GM12892 (cell line): ENCODE data around the gene TPRX2.
"Not testable (repeated sequence)": the region's sequence is repeated elsewhere in the genome, so short reads cannot be mapped to it uniquely, and the experiment has no call there.

ENCODE experiments used
- DNase-seq: peaks from one replicate; pipeline ENCODE4 v3.0.0; 2011; ENCODE audit not compliant: insufficient read length
- FAIRE-seq: peaks from 2 replicates; lab custom pipeline; 2011; peaks lifted over from hg19 to GRCh38; lab: Jason Lieb, UNC
- POLR2A ChIP-seq: IDR thresholded peaks from 2 replicates; pipeline ENCODE4 v1.6.1; 2011; ENCODE audit warnings: low read depth, low read length, control low read depth
- POLR2AphosphoS5 ChIP-seq: IDR thresholded peaks from 2 replicates; pipeline ENCODE4 v1.6.1; 2011; ENCODE audit warnings: low read depth, low read length, control low read depth
- TAF1 ChIP-seq: IDR thresholded peaks from 2 replicates; pipeline ENCODE4 v1.6.1; 2011; ENCODE audit warnings: low read depth, mild to moderate bottlenecking, control low read depth, low read length, borderline replicate concordance

TPRX2 gene

DNA sequence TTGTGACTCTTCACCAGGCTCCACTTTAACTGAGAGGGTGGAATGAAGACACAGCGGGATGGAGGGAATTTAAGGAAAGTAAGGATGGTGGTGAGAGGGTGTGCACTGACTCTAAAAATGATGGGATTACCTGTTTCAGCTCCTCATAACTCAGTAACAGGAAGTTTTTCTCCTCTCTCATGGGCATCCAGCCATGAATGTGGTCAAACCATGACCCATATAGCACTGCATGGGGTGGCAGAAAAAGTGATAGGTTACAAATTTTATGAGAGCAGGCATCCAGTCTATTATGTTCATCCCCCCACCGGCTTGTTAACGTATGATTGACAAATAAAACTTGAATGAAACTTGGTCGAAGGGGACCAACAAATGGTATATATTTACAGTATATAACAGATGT is 19.9 kb downstream of the TPRX2 start:
- no peak for FAIRE-seq
- TF ChIP-seq POLR2AphosphoS5 (no peak), TAF1 (no peak), POLR2A (no peak)
- DNase-seq, result no peak

DNA sequence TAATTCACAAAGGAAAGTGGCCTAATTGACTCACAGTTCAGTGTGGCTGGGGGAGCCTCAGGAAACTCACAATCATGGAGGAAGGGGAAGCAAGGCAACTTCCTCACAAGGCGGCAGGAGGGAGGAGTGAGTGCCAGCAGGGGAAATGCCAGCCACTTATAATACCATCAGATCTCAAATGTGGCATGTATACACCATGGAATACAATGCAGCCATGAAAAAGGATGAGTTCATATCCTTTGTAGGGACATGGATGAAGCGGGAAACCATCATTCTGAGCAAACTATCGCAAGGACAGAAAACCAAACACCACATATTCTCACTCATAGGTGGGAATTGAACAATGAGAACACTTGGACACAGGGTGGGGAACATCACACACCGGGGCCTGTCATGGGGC is 20.4 kb downstream of the TPRX2 start:
- DNase-seq, FAIRE-seq: not testable (repeated sequence)

DNA sequence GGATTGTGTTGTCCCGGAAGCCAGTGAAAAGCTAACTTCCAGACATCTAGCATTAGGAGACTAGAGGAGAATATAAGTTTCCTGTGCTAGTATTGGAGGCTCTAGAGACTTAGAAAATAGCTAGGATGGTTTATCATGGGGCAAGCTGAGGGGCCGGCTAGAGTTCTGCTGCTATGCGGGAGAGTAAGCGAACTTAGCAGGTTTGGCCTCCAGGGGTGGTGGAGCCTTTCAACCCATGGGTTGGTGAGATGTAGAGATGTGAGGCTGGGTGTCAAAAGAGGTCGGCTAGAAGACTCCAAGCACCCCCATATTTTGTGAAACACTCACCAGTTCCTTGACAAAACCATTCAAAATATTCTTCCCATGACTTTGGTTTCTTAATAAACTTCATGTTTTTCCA is 22.7 kb downstream of the TPRX2 start:
- TF ChIP-seq POLR2AphosphoS5, result no peak
- TF ChIP-seq TAF1, result no peak
- TF ChIP-seq POLR2A, result no peak
- FAIRE-seq, result no peak
- DNase-seq, result no peak

DNA sequence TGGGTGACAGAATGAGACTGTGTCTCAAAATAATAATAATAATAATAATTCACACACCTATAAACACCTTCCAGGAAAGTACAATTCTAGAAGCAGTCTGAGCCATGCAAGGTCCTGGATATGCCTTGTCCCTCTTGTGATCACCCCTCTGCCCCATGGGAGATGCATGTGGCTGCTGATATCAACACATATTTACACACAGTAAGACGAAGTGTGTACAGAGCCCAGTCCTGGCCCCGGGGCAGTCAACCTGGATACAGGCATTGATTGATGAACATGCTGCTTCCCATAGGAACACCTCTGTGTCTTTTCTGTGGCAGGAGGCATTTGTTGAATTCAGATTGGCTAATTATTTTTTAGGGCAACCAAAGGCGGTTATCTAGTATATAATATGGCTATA is 23.9 kb downstream of the TPRX2 start:
- DNase-seq (no peak), FAIRE-seq (no peak)
- no peak for TF ChIP-seq TAF1
- TF ChIP-seq POLR2A, result no peak
- no peak for TF ChIP-seq POLR2AphosphoS5

DNA sequence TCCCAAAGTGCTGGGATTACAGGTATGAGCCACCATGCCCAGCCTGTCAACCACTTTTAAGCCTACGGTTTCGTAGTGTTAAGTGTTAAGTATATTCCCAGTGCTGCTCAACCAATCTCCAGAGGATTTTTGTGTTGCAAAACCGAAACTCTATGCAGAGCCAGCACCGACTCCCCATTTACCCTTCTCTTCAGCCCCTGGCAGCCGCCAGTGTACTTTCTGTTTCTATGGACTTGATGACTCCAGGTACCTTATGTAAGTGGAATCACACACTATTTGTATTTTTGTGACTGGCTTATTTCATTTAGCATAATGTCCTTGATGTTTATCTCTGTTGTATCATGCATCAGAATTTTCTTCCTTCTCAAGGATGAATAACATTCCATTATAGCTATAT is 26.0 kb downstream of the TPRX2 start:
- FAIRE-seq (no peak), DNase-seq (no peak)
- TF ChIP-seq TAF1 (no peak), POLR2AphosphoS5 (no peak), POLR2A (no peak)

DNA sequence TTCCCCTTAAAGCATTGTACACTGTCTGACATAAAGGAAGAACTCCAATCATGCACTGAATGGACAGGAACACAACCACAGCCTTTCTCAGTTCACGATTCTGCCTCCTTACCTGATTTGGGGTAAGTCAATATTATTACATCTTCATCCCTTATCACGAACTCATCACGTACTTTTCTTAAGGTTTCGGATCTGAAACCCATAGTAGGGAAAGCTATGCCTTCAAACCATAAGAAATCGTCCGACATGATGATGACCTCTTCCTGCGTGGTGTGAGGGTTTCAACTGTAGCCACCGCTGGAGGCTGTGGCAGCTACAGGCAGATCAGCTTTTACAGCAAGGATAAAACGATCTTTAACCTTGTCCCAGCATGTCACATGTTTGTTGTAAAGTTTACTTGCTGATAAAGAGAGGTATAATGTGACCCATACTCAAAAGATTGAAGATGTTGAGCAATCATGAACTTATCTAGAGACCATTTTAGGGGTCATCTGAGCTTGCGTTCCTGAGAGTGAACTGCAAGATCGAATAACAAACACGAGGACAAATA is 27.1 kb downstream of the TPRX2 start, which contains the start of gene SULT2A1:
SULT2A1 (minus strand) TSS at position 306 of the 550 bp plus-strand sequence; CDS start at position 248, 58 bp downstream.
- no peak for DNase-seq
- no peak for FAIRE-seq
- no peak for TF ChIP-seq POLR2AphosphoS5
- TF ChIP-seq TAF1, result no peak
- no peak for TF ChIP-seq POLR2A

DNA sequence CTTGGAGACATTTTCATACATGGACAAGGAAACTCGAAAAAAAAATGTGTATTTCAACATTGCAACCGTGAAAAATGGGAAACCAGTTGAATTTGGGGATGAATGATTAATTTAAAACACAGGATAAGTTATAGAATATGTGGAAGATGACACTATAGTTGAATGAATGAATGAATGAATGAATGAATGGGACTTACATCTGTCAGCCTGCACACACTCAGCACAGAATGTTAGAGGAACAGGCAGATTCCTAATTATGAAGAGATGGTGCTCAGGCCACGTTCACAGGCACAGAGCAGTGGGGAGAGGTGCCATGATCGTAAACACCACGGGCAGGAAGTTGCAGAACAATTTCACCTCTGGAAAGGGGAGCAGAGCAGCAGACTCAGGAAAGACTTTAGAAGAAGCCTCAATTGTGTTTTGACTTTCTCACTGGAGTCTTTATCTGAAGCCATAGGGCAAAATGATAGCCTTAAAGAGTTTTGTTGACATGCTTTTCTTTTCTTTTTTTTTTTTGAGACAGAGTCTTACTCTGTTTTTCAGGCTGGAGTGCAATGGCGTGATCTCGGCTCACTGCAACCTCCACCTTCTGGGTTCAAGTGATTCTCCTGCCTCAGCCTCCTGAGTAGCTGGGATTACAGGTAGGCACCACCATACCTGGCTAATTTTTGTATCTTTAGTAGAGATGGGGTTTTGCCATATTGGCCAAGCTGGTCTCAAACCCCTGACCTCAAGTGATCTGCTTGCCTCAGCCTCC is 32.0 kb downstream of the TPRX2 start:
- TF ChIP-seq POLR2AphosphoS5, result no peak
- TF ChIP-seq POLR2A, result no peak
- TF ChIP-seq TAF1, result no peak
- FAIRE-seq, result no peak
- DNase-seq, result no peak

DNA sequence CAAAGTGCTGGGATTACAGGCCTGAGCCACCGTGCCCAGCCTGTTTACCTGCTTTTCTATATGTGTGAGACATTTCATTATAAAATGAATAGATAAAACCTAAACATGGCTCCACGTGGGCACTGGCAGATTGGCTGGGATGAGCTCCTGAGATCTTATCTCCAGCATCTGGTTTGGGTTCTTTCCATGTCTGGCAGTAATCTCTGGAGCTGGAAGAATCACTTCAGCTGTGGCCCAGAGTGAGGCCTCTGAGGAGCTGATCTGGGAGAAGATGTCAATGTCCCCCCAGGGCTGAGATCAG is 32.5 kb downstream of the TPRX2 start:
- no peak for TF ChIP-seq POLR2AphosphoS5
- TF ChIP-seq POLR2A, result no peak
- TF ChIP-seq TAF1, result no peak
- DNase-seq (no peak), FAIRE-seq (no peak)

DNA sequence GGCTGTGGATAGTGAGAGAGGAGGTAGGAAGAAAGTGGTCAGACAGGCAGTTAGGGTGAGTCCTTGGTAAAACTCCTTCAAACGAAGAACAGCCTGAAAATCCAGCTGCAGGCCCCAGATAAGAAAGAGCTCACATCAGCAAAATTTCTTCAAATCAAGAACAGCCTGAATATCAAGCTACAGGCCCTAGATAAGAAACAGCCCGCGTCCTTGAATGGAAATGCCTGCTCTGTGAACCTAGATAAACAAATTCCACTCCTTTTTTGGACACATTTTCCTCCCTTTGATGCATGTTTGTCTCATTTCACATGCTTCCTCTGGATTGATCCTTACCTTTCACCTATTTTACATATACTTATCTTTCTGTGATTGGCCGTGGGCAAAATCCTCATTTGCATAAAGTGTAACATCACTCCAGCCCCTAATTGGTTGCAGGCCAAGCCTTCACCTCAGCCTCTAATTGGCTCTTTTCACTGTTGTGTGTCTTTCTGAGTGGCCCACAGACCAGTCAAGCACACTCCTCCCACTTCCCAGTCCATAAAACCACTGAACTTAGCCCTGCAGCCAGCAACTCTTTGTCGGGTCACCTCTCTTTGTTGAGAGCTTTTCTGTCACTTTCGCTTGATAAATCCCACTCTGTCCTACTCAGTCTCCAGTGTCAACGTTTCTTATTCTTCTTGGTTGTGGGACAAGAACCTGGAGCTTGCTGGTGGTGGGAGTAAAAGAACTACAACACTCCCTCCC is 33.1 kb downstream of the TPRX2 start:
- no peak for DNase-seq
- no peak for TF ChIP-seq POLR2AphosphoS5
- no peak for TF ChIP-seq POLR2A
- TF ChIP-seq TAF1, result no peak
- FAIRE-seq, result no peak

DNA sequence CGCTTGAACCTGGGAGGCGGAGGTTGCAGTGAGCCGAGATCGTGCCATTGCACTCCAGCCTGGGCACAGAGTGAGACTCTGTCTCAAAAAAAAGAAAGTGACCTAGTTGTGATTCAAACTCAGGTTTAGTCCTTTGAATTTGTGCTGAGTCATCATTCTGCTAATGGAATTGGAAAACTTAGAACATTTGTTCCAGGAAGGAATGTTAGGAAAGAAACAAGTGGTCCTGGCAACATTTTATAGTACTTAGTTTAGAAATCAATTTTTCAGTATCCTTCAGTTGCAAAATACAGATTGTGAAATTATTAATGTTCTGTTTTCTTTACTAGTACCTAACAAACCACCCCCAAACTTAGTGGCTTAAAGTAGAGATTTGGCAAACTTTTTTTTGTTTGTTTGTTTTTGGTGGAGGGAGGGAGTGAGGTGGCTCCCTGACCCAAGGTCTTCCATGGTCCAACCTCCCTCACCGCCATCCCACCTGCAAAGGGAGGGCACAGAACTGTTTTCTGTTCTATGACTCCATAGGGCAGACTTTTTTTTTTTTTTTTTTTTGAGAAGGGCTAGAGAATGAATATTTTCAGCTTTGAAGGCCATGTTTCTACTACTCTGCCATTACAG is 36.2 kb downstream of the TPRX2 start:
- DNase-seq (no peak), FAIRE-seq (no peak)
- no peak for TF ChIP-seq TAF1
- TF ChIP-seq POLR2A, result no peak
- no peak for TF ChIP-seq POLR2AphosphoS5

DNA sequence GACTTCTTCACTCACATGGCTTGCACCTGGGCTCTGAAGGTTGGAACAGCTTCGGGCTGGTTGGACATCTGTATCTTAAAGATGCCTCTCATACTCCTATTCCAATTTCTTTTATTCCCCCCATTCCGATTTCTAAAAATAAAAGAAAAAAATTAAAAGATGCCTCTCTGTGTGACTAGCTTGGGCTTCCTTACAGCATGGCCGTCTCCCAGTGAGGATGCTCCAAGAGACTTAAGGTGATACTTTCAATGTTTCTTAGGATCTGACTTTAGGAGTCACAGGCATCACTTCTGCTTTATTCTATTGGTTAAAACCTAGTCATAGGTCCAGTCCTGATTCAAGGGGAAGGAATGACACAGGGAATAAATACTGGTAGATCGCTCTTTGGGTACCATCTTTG is 37.0 kb downstream of the TPRX2 start:
- no peak for TF ChIP-seq POLR2AphosphoS5
- TF ChIP-seq POLR2A, result no peak
- no peak for TF ChIP-seq TAF1
- FAIRE-seq (no peak), DNase-seq (no peak)

DNA sequence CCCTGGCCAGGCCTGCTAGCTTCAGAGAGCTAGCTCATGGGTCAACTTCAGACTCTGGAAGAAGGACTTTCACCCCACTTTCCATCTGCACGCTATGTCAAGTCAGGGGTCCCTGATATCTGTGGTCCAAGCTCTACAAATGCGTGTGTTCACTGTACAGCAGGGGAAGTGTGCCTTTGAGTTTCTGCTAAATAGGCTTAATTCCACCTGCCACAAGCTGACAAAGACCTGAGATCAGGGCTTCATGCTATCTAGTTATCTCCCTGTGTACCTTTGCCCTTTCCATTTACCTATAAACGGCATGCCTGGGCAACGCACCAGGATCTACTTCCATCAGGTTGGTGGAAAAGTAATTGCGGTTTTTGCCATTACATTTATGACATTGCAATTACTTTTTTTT is 37.7 kb downstream of the TPRX2 start:
- FAIRE-seq (no peak), DNase-seq (no peak)
- TF ChIP-seq POLR2A (no peak), TAF1 (no peak), POLR2AphosphoS5 (no peak)
